GM13977 (cell line): ENCODE data around the gene MAPKAPK3.
A peak's percentile ranks its signal among the peaks of the same experiment; 100 is the strongest.

ENCODE experiments used
- DNase-seq: peaks from one replicate; pipeline ENCODE4 v3.0.0; 2012; ENCODE audit warnings: low spot score
- in situ Hi-C: fragments of 300-500 bp; cut with MboI; formaldehyde crosslinking; loops from one replicate; pipeline ENCODE4 v1.12.0; 2022; ENCODE audit warnings: low sequenced_read_pairs, low pct_unique_long_range_greater_than_20kb, mixed read lengths, inconsistent platforms; ENCODE audit not compliant: unreplicated experiment
- TF ChIP-seq, protein P1 (sequence below): IDR thresholded peaks from 2 replicates; pipeline ENCODE4 v1.5.1; 2012; ENCODE audit warnings: mild to moderate bottlenecking, control low read depth; ENCODE audit not compliant: insufficient read depth; ENCODE audit errors: extremely low read depth, missing control alignments

The MAPKAPK3 gene

DNA sequence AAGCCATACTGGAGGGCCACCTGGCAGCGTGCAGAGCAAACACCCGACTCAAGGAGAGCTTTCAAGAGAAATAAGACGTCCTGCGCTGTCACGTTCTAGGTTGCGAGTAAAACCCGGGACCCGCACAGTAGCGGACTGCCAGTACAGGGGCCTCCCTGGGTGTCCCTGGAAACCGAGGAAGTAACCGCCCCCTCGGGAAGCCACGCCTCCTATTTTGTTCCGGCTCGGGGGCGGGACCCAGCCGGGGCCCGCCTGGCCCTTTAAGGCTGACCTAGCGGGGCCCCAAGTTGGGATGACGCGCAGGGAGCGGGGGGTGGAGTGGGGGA is 218 bp upstream of the MAPKAPK3 start:
- in situ Hi-C loops = loop anchor here (25.0 kb wide), 1 partner anchor 1071 kb away; no protein-coding TSS in a partner anchor
- DNase-seq = peak; percentile 96
- TF ChIP-seq, protein P1, sequence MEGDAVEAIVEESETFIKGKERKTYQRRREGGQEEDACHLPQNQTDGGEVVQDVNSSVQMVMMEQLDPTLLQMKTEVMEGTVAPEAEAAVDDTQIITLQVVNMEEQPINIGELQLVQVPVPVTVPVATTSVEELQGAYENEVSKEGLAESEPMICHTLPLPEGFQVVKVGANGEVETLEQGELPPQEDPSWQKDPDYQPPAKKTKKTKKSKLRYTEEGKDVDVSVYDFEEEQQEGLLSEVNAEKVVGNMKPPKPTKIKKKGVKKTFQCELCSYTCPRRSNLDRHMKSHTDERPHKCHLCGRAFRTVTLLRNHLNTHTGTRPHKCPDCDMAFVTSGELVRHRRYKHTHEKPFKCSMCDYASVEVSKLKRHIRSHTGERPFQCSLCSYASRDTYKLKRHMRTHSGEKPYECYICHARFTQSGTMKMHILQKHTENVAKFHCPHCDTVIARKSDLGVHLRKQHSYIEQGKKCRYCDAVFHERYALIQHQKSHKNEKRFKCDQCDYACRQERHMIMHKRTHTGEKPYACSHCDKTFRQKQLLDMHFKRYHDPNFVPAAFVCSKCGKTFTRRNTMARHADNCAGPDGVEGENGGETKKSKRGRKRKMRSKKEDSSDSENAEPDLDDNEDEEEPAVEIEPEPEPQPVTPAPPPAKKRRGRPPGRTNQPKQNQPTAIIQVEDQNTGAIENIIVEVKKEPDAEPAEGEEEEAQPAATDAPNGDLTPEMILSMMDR = no peak

DNA sequence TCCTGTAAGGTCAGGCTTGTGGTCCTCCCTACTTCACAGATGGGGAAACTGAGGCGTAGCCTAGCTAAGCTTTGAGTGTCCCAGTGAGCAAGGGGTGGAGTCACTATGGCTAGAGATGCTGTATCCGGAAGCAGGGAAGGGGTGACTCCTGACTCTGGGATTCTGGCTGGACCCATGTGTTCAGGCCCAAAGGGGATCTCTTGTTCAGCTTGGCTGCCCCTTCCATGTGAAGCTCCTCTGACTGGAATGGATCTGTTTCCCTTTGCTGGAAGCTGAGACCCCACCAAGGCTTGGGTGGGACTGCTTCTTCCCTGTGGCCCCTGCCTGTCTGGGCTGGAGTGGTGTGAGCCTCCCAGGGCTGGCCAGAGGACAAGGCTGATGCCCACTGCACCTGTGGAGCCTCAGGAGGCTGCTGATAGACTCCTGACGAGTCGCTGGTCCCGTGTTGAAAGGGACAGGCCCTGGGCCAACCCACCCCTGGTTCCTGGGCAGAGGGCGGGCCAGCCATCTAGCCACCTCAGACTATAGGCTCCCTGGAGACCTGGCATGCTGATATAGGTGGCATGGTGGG is 1.0 kb downstream of the MAPKAPK3 start:
- TF ChIP-seq, protein P1 = no peak
- in situ Hi-C loops = loop anchor here (25.0 kb wide), 1 partner anchor 1069 kb away; no protein-coding TSS in a partner anchor
- DNase-seq = no peak

DNA sequence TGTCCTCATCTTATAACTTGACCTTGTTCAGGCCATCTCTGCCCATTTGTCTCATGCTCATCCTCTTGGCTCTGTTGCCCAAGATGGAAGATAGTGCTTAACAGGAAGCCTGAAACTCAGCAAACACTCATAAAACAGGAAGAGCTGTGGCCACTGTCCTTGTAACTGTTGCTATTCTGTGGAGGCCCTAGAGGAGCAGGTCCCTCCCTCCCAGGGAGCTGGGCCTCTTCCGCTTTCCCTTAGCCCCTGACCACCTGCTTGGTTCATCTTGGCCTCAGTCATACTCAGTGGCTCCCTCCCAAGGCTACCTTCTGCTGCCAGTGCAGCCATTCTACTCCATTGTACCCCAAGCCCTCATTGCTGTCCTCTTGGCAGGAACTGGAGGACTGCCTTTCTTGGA is 3.5 kb downstream of the MAPKAPK3 start:
- no peak for DNase-seq
- TF ChIP-seq, protein P1 = peak; percentile 18
- in situ Hi-C loops = loop anchor here (25.0 kb wide), 1 partner anchor 1067 kb away; no protein-coding TSS in a partner anchor

DNA sequence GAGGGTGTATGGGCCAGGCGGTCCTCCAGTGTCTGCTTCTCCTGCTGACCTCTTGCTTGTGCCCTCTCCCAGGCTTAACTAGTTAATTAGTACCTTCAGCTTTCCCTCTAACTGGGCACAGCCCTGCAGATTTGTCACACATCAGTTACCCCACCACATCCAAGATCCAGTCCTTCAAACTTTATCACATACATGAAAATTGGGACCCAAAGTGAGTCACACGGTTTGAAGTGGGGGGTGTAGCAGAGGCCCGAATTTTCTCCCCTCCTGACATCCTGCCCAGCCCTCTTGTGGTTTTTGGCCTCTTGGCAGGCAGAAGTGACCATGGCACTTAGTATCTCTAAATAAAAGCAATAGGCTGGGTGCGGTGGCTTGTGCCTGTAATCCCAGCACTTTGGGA is 3.9 kb downstream of the MAPKAPK3 start:
- DNase-seq = no peak
- TF ChIP-seq, protein P1 = no peak
- in situ Hi-C loops = loop anchor here (25.0 kb wide), 1 partner anchor 1066 kb away; no protein-coding TSS in a partner anchor

DNA sequence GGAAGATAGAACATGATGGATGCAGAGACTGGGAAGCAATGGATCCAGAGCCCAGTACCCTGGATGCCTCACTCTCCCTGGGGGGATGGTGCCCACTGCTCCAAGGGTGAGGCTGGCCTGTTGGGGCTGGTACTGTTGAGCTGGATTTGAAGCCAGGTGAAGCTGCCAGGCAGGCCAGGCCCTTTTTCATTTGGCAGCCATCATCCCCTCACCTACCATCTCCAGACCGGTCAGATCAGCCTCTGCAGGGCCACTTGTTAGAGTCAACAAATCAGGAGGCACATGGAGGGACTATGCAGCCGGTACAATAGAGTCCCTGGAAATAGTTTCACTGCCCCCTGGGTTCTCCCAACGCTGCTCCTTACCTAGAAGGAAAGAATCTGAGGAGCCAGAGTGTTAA is 5.9 kb downstream of the MAPKAPK3 start:
- in situ Hi-C loops = loop anchor here (25.0 kb wide), 1 partner anchor 1064 kb away; no protein-coding TSS in a partner anchor
- no peak for DNase-seq
- TF ChIP-seq, protein P1 = no peak

DNA sequence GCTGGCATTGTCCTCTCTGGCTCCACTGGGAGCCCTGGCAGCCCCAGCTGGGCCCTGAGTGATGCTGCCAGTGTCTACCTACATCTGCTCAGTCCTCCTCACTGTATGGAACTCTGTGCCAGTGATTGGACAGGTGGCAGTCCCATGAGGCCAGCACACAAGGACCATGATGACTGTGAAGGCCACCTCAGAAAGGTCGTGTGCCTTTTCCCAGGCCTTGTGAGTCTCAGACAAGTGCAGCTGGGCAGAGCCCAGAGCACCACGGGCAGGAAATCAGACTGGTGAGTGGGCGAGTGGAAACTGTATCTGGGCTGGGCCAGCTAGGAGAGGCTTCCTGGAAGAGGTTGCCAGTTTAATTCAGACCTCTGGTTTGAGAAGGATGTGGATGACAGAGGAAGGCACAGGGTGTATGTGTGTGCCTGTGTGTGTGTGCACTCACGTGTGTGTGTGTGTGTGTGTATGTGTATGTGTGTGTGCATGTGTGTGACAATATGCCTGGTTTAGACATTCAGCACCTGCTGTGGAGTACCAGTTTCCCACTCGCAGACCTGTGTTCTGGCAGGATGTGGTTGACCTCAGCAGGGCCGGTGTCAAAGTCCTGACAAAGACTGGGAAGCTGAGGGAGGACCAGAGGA is 7.0 kb downstream of the MAPKAPK3 start:
- TF ChIP-seq, protein P1 = no peak
- in situ Hi-C loops = loop anchor here (25.0 kb wide), 1 partner anchor 1063 kb away; no protein-coding TSS in a partner anchor
- no peak for DNase-seq
